ENCODE results near the gene EIF5. TPM values are rescaled to one million over a fixed set of nuclear protein-coding genes. Genes with fewer than 3 reads are reported as not detected.

The EIF5 gene
- total and polyA plus RNA-seq, 2 of the 4 experiments (the other 2 are of a cell fraction), result 181 to 241 TPM

DNA sequence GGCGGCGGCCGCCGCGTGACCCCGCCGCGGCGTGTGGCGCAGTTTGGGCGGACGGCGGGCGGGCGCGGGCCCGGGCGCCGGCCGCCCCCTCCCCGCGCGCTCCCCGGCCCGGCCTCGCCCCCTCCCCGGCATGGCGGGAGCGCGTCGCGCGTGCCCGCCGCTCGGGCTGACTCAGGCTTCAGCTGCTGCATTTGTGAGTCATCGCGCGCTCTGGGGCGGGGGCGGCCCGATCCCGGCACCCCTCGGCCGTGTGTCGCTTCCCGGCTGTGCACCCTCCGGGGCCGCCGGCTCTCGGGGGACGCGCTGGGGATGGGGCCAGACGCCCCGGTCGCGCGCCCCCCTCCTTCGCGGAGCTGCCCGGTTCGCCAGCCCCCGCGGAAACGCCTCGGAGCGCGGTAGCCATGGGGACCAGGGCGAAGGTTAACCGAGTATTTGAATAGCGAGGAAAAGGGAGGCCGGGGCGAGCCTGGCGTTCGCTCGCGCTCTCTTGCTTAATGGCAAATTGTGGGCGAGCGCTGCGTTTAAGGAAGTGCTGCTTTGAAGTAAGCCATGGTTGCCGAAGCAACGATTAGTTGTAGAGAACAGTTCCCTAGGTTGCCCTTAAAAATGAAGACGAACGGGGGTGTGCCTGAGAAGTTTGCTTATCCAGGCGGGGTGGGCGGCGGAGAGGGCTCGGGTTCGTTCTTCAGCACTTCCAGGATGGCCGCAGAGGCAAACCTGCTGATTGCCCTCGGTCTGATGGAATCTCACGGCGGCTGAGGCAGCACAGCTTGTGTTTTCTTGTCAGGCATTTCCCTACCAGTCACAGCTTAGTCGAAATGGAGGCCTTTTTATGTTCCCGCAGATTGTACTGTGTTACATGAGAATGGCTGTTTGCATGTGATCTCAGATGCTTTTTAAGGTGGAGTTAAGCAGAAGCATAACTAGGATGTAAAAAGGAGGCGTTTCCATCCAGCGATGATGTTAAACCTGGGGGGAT lies 896 bp downstream of the EIF5 start:
- dilution Hi-C loops (cut with HindIII; ENCODE audit: low sequenced_read_pairs, unreplicated experiment), result no loop called here
- Histone ChIP-seq H3K4me3 (ENCODE audit: insufficient read depth, low read depth, low read length) (peak overlapping the region; percentile 83), H3K4ac (ENCODE audit: low read depth, low read length) (peak overlapping the region; percentile 98), H3K9me1 (ENCODE audit: insufficient read depth, low read length) (peaks cover 8% of the 10 kb centered on the region), H3K9ac (ENCODE audit: low read depth, low read length) (peak overlapping the region; percentile 94), H4K8ac (ENCODE audit: low read depth in 2 of 2, low read length in 2 of 2) (peak overlapping the region in 1 of 2 experiments; percentile 96; a peak in 1 of 4 replicates), H4K91ac (ENCODE audit: insufficient read depth, low read depth, low read length) (0 out of 2 replicates have a peak overlapping the region, but pooled peaks have one; percentile 13), H3K23ac (ENCODE audit: low read depth, low read length) (peak overlapping the region; percentile 96), H3K56ac (ENCODE audit: extremely low read depth, insufficient read depth, low read length) (peak overlapping the region; percentile 73), H4K5ac (ENCODE audit: low read depth, low read length) (no peak overlapping the region), H4K20me1 (ENCODE audit: insufficient read depth, low read length) (peaks cover 51% of the 10 kb centered on the region), H3K4me2 (ENCODE audit: low read depth, low read length) (peak overlapping the region; percentile 84), H3K27me3 (ENCODE audit: control insufficient read depth, insufficient read depth, low read length) (no peaks in the 10 kb centered on the region), H3K79me1 (ENCODE audit: low read depth in 1 of 2, low read length in 2 of 2) (peaks cover 36 to 68% of the 10 kb centered on the region in 2 experiments), H3K9me3 (ENCODE audit: control insufficient read depth, insufficient read depth, low read length) (no peaks in the 10 kb centered on the region), H3K27ac (ENCODE audit: insufficient read depth, low read length) (peak overlapping the region; percentile 97), H2AFZ (replicated peaks; ENCODE audit: low read length, poor library complexity) (peak overlapping the region; percentile 97), H2BK5ac (ENCODE audit: low read depth, low read length, poor library complexity, severe bottlenecking) (peak overlapping the region; percentile 96), H2AK9ac (replicated peaks; ENCODE audit: low read depth, low read length, poor library complexity) (peak overlapping the region; percentile 100), H2BK120ac (ENCODE audit: low read depth, low read length) (no peak overlapping the region), H3K18ac (ENCODE audit: low read depth, low read length) (no peak overlapping the region; the same call in 1 of the 2 replicates), H3K36me3 (ENCODE audit: control insufficient read depth, insufficient read depth, low read length) (peaks cover 44% of the 10 kb centered on the region), H3K14ac (replicated peaks; ENCODE audit: low read depth, low read length) (peak overlapping the region; percentile 98), H3K4me1 (ENCODE audit: control insufficient read depth, insufficient read depth, low read length) (peaks cover 3% of the 10 kb centered on the region), H2AK5ac (ENCODE audit: low read depth, low read length) (peak overlapping the region; percentile 41), H2BK20ac (ENCODE audit: low read depth, low read length) (no peak overlapping the region), H2BK15ac (ENCODE audit: low read depth, low read length) (no peak overlapping the region)
- TF ChIP-seq MAZ (IDR thresholded peaks at IDR 0.05; ENCODE audit: borderline replicate concordance, low read depth, low read length) (peak; percentile 88; the same call in 1 of the 2 replicates), CEBPB (IDR thresholded peaks at IDR 0.05; ENCODE audit: low read depth, low read length) (peak; percentile 22; the same call in 1 of the 2 replicates), MAFK (IDR thresholded peaks at IDR 0.05; ENCODE audit: low read depth, low read length) (no peak), BHLHE40 (IDR thresholded peaks at IDR 0.05; ENCODE audit: low read depth, low read length) (no peak; the same call in 1 of the 2 replicates), MXI1 (IDR thresholded peaks at IDR 0.05; ENCODE audit: borderline replicate concordance, low read depth, low read length) (0 out of 2 replicates have a peak, but pooled peaks have one; percentile 8), RAD21 (IDR thresholded peaks at IDR 0.05; ENCODE audit: low read length) (no peak), FOS (IDR thresholded peaks at IDR 0.05; ENCODE audit: low read depth, low read length) (peak; percentile 85)
- 0% methylated on average over 66 of the region's 97 CpGs; no CpG with 5 or more reads in 1 of the 2 experiments for WGBS, 2 experiments (ENCODE audit: extremely low coverage in 2 of 2, insufficient read length in 1 of 2)
- ChIA-PET CTCF (interaction anchor here (1.6 kb wide), 1 partner anchor 55 kb away, joined by 3 read pairs; no protein-coding TSS in a partner anchor), POLR2A (ENCODE audit: unreplicated experiment) (interaction anchor here (0.6 to 1.1 kb wide), 2 partner anchors 11 to 197 kb away, joined by 3 to 4 read pairs; no protein-coding TSS in a partner anchor)
- ATAC-seq (ENCODE audit: low read depth), result peak; percentile 59
- in situ Hi-C loops (cut with MboI; ENCODE audit: low sequenced_read_pairs), result no loop called here
- peak; percentile 79 for DNase-seq
- intact Hi-C loops (cut with micrococcal nuclease), result loop anchor here (1.0 kb wide), 1 partner anchor 50 kb away; the partner anchor contains the start of gene MARK3
- BruUV-seq (replicated peaks), result no TSS peak
